Stimulated activated naive CD4-positive, alpha-beta T cell treated with Interleukin-2 at 50 U/mL for 16 hours (primary cell): ENCODE data around the gene PODXL.

Source experiments
- DNase-seq: peaks from one replicate; lab custom pipeline; 2025; lab: John Stamatoyannopoulos, UW

PODXL gene

GRCh38 chr7:131564640-131565039, 8.2 kb upstream of the PODXL start:
- no peak for DNase-seq

- DNase-seq = no peak
Measured at GRCh38 chr7:131563918-131564317, 7.5 kb upstream of the PODXL start.

GRCh38 chr7:131562941-131563340, 6.5 kb upstream of the PODXL start:
- no peak for DNase-seq

- no peak for DNase-seq
Measured at GRCh38 chr7:131560061-131560460, 3.6 kb upstream of the PODXL start.

GRCh38 chr7:131557652-131558385, 1.4 kb upstream of the PODXL start:
- DNase-seq = no peak

- no peak for DNase-seq
Measured at GRCh38 chr7:131556909-131557651, 652 bp upstream of the PODXL start.

- peak; percentile 11 for DNase-seq
Measured at GRCh38 chr7:131555552-131556052, 826 bp downstream of the PODXL start.

- DNase-seq = no peak
Measured at GRCh38 chr7:131554880-131555516, 1.4 kb downstream of the PODXL start.

- DNase-seq = no peak
Measured at GRCh38 chr7:131553931-131554330, 2.5 kb downstream of the PODXL start.

GRCh38 chr7:131552053-131552452, 4.4 kb downstream of the PODXL start:
- no peak for DNase-seq

GRCh38 chr7:131550846-131551245, 5.6 kb downstream of the PODXL start:
- DNase-seq = no peak

- no peak for DNase-seq
Measured at GRCh38 chr7:131548371-131548770, 8.1 kb downstream of the PODXL start.

GRCh38 chr7:131547589-131547988, 8.8 kb downstream of the PODXL start:
- no peak for DNase-seq

GRCh38 chr7:131546583-131547141, 9.8 kb downstream of the PODXL start:
- DNase-seq = peak; percentile 23

GRCh38 chr7:131546126-131546525, 10.3 kb downstream of the PODXL start:
- no peak for DNase-seq

GRCh38 chr7:131544449-131545301, 11.8 kb downstream of the PODXL start:
- no peak for DNase-seq

- DNase-seq = no peak
Measured at GRCh38 chr7:131544021-131544420, 12.4 kb downstream of the PODXL start.

- DNase-seq = no peak
Measured at GRCh38 chr7:131543298-131543697, 13.1 kb downstream of the PODXL start.

GRCh38 chr7:131540491-131541162, 15.8 kb downstream of the PODXL start:
- no peak for DNase-seq

- no peak for DNase-seq
Measured at GRCh38 chr7:131538813-131539179, 17.6 kb downstream of the PODXL start.
